ENCODE data around the gene KRT1. TPM values are rescaled to one million over a fixed set of nuclear protein-coding genes. Genes with fewer than 3 reads are reported as not detected.
"Not testable (repeated sequence)": the region's sequence is repeated elsewhere in the genome, so short reads cannot be mapped to it uniquely, and the experiment has no call there.

KRT1 gene
- not detected in 2 replicates for total RNA-seq (2014; rRNA removed)
- not detected for polyA plus RNA-seq (2012)

DNA sequence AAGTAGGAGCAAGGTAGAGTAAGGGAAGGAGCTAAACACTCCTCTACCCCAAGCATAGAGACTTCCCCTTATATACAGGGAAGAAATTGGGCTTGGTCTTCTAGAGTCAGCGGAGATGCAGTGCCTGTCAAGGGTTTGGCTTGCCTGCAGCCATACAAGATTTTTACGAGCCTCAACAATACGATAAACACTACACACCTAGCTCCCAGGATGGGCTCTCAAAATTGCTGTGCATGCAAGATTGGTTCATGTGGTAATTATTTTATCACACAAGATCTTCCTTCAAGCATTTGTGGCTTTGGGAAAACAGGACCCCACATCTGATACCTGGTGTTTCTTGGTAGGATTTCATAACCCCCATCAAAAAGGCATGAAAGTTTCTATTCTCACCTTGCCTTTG, at the start of gene KRT1:
KRT1 (minus strand) TSS at position 45 of the 400 bp plus-strand sequence. CDS start 59 bp downstream, outside the sequence.
- no peak for DNase-seq (ENCODE audit: low read depth)

DNA sequence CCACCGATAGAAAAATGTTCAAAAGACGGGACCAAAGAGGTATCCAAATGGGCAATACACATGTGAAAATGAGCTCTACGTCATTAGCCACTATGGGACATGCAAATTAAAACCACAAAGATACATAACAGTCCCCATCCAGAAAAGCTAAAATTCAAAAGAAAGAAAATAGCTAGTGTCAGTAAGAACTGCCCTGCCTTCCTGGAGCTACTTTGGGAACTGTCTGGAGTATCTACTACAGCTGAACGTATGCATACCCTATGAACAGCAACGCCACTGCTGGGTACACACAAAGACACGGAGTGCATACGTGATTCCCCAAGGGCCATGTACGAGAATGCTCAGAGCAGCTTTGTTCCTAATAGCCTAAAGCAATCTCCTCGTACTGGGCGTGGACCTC, 48.9 kb upstream of the KRT1 start:
- DNase-seq (ENCODE audit: low read depth), result no peak

DNA sequence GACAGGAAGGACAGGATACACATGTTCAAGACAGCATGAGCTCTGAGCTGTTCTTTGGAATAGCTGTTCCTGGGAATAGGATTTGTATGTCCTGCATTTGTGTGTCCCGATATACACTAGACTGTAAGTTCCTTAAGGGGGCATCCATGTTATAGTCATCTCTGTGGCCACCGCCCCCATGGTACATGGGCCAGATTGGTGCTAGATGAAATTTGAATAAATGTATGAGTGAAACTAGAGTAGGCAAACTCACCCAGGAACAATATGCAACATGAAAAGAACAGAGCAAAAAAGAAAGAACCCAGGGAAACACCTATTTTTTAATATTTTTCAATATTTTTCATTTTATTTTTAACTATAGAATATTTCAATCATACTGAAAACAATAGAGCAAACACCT, 48.2 kb upstream of the KRT1 start:
- no peak for DNase-seq (ENCODE audit: low read depth)

DNA sequence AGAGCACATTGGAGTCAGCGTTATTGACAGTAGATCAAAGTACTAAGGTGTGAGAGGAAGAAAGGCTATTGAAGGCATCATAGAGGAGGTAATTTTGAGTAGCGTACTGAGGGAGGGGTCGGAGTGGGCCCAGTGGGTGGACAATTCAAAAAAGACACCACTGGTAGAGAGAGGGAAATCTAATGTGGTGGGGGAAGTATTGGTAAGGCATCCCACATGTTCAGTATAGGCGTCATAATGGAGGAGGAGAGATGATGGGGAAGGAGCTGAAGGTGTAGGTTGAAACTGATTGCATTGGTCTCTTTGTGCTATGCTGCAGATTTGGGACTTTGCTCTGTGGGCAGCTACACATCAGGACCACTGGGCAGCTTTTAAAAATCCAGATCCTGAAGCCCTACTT, 46.8 kb upstream of the KRT1 start:
- DNase-seq (ENCODE audit: low read depth), result no peak

DNA sequence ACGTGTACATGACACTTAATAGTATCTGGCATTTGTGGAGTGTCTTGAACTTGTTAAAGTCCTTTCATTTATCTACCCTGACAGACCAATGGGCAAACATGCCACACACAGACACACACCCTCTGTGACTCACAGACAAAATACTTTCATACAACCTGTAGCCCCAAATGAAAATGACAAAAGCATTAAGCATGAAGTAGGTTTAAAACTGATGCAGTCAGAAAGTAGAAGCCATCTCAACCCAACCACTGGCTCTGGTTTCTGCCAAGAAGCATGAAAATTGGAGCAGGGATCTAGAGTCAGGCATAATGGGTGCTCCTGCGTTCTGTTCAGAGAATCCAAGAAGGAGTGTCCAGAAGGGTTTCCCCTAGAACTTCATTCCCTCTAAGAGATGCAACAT, 46.2 kb upstream of the KRT1 start:
- DNase-seq (ENCODE audit: low read depth), result no peak

DNA sequence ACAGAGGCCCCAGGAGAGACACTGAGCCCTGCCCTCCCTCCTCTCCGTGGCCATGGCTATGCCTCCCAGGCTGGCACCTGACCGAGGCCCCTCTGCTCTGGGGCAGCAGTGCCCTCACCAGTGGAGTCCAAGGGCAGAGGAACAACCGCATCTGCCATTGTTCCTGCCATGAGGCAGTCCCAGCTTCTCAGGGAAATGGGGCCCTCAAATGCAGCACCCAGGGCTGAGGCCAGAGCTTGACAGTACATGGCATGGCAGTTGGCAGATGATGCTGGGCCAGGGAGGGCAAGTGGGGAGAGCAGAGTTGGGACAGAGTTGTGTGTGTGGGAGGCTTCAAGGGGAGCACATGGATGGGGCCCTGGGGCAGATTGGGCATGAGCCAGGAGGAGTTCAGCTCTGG, 44.2 kb upstream of the KRT1 start:
- DNase-seq (ENCODE audit: low read depth), result no peak

DNA sequence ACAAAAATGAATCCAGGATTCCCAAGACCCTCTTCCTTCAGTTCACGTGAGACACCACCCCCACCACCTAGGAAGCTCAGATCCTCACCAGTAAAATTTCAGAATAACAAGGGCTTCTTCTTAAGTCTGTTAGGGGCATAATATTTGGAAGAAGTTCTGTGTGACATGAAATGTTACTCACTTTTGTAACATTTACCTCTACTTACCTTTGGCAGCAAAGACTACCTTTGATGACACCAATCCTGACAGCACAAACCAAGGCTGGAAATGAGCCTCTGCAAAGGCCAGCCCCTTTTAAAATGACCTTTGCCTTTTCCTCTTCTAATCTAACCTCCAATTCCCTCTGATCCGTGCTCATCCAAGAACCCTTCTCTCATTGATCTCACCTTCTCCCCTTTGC, 42.5 kb upstream of the KRT1 start:
- DNase-seq (ENCODE audit: low read depth), result no peak

DNA sequence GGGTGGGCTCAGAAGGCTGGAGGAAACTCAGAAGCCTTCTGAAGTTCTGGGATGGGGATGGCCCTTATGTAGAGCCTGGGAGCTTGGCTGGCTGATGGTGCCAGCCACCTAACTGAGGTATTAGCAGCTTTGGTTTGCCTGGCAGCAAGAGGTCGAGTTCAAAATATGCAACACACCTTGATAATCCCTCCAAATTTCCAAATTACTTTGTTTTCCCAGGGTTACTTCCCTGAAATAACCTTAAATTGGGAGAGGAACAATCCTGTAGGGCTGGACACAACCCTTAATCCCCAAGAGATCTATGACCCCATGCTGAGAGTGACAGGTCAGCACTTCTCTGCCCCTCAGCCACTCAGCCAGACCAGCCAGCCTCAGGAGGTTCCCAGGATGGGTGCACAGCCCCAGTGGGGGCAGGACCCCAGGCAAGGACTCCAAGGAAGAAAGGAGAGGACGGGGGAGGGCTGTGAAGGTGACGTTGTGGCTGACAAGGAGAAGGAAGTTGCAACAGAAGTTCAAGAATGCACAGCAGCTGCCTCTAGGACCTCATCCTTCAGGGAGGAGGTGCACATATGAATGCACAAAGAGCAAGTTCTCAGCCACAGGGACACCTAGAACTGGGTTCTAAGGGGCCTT, 41.7 kb upstream of the KRT1 start:
- no peak for DNase-seq (ENCODE audit: low read depth)

DNA sequence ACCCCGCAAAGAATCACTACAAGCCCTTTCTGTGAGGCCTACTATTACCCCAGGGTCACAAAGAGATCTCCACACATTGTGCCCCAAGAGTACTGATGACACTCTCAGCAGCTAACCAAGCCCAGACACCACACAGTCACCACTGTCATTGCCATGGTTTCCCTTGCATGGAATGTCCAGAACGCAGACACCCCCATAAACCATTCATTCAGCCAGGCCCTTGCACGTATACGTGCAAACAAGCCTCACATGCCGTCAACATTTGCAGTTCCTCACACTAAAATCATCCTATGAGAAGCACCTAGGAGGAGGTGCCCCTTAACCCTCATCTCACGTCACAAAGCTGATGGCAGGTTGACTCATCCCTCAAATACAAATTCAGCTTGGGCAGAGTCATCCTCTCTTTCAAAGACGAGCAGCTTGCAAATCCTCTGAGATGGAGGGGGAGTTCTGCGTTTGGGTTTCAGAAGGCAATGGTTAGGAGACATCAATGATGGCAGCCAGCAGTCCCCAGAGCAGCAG, 40.2 kb upstream of the KRT1 start:
- DNase-seq (ENCODE audit: low read depth), result no peak

DNA sequence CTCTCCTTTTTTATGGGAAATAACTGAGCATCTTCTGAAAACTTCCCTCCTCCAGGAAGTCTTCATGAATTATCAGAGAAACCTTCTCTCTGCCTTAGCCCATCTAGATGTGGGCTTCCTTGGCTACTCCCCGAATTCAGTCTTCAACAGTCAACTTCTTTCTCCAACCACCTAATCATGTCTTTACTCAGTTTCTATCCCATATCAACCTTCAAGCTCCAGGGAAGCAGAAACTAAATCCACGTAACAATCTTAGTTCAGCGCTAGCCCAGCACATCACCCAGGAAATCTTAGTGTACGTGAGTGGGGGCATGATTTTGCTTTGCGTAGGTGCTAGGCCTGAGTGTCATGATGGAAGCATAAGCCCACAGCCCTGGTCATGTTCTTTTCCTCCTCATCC, 35.9 kb upstream of the KRT1 start:
- DNase-seq (ENCODE audit: low read depth), result no peak

DNA sequence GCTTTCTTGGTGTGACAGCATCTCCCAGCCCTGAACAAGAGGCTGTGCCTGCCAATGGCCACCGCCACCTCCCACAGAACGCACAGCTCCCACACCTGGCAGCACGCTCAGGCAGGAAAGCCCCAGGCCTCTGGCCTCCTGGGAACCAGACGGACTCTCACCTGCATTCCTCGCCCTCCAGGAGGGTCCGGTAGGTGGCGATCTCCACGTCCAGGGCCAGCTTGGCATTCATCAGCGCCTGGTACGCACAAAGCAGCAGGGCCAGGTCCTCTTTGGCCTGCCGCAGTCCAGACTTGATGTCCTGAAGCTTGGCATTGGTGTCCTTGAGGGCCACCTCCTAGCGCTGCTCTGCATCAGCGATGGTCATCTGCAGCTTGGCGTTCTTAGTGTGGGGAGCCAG, 35.2 kb upstream of the KRT1 start:
- DNase-seq (ENCODE audit: low read depth), result no peak

DNA sequence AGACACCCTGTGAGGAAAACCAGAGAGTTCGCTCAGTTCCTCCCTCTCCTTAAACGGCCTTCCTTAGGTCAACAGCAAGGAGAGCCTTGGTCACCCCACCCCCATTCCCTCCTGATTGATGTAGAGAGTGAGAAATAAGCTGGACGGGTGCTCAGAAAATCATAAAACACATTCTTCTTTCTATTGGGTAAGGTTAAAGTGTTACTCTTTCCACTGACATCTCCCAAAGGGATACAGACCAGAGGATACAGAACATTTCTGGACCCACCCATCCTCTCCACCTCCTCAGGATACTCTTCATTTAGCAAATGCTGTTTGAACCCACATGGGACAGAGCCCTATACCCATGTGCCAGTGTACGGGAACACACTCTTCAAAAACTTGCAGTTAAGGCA, 34.7 kb upstream of the KRT1 start:
- DNase-seq (ENCODE audit: low read depth), result no peak

DNA sequence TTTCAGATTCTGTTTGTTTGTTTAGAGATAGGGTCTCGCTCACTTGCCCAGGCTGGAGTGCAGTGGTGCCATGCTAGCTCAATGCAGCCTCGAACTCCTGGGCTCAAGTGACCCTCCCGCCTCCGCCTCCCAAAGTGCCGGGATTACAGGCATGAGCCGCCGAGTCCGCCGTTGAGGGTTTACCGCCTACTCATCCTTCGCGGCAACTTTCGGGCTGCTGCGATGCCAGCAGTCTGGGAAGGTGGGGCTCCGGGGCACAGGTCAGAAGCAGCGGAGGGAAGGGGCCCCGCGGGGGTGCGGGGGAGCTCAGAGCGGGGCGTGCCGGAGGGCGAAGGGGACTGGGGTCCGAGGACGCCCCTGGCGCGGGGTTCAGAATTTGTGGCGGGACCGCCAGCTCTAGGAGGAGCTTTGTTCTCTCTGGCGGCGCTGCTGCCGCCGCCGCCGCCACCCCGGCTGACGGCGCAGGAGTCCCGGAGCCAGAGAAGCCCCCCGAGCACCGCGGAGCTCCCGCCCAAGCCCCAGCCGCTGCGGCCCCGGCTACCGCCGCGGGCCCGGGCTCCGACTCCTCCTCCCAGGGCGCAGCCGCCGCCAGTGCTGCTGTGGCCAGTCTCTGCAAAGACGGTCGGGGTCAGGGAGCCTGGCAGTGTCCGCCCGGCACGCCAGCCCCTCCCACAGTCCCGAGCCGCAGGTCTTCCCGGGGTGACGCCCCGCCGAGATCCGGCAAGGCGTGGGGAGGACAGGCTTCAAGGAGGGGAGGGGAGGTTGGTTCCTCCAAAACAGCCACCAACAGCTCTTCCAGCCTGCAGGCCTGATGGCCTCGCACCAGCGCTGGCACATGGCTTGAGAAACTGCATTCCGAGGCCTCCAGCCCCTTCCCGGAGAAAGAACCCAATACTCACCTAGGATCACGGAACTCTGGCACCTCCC, 34.0 kb upstream of the KRT1 start:
- DNase-seq (ENCODE audit: low read depth), result no peak

DNA sequence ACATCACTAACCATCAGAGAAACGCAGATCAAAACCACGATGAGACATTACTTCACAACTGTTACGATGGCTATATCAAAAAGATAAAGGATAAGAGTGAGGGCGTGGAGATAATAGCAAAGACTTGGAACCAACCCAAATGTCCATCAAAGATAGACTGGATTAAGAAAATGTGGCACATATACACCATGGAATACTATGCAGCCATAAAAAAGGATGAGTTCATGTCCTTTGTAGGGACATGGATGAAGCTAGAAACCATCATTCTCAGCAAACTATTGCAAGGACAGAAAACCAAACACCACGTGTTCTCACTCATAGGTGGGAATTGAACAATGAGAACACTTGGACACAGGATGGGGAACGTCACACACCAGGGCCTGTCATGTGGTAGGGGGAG, 31.9 kb upstream of the KRT1 start:
- not testable (repeated sequence) for DNase-seq (ENCODE audit: low read depth)

DNA sequence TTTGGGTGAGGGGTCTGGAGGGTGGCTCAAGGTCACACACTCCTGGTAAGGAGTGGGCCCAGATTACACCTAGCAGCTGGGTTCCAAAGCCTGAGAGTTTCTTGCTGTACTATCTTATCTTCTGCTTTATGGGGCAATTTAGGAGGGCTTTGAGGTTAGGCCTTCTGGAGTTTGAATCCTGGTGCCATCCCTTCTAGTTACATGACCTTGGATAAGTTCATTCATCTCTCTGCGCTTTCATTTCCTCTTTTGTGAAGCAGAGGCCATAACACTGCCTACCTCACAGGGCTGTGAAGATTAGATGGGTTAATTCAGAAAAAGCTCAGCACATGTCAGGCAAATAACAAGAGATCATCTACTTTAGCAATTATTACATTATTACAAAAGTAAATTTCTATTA, 30.5 kb upstream of the KRT1 start:
- DNase-seq (ENCODE audit: low read depth), result no peak

DNA sequence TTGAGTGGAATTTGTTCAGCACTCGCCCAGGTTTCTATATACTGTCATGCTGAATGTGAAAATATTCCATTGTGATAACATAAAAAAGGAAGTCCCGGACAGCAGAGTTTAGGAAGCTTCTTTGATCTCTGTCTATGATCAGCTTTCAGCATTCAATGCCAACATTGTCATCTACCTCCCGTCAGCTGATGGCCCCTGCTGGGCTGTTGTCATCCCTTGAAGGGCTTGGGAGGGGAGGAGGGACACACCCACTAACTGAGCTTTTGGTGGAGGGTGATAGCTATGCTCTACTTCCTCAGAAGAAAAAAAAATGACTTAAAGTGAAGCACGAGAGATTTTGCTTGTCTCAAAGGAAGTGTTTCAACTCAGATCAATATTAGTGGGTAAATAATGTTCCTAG, 27.8 kb upstream of the KRT1 start:
- no peak for DNase-seq (ENCODE audit: low read depth)

DNA sequence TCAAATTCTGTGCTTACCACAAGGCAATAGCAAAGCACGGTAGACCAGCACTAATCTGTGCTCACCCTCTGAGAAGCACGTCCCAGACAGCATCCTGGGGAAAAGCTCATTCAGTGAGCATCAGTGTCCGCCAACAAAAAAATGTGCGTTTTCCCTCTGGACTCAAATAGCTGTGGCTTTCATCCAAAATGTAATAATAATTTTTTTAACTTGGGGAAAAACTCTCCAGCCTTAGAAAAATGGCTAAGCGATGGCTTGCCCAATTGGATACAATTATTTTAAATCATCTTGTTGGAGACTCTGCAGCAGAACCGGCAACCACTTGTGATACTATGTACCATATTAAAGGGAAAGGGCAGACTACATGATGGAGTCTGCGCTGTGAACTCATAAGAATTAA, 24.3 kb upstream of the KRT1 start:
- DNase-seq (ENCODE audit: low read depth), result no peak

DNA sequence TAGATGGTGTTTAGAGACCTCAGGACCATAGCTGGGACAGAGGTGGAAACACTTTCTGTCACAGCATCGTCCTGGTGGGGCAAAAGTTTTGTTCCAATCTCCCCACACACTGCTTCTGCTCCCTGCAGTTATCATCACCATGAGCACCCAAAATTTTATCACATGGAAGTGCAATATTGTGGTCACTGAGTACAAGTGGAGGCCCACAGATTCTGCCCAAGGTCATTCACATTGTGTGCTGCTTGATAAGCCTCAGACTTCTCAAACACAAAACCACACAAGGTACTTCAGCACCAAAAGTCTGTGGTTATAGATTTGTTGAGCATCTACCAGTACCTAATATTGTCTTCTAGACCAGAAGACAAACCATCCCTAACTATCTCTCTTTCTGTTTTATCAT, 23.7 kb upstream of the KRT1 start:
- DNase-seq (ENCODE audit: low read depth), result no peak

DNA sequence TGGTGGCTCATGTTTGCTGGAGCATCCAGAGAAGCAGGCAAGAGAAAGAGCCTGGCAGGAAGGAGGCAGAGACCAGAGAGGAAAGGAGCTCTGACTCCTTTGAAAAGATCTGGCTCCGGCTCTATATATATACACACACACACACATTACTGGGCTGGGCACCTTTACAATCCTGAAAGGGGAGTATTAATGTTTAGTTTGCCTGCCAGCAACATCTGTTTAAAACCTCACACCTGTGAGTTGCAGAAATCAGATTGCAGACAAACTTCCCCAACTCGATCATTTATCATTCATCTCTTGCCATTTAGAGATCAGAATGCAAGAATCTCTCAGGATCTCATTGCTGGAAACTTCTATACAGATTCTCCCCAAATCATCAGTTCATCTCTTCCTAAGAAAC, 23.2 kb upstream of the KRT1 start, which contains the start of gene KRT77:
KRT77 (minus strand) TSS at position 101 of the 400 bp plus-strand sequence; CDS start at position 11, 90 bp downstream.
- DNase-seq (ENCODE audit: low read depth), result no peak

DNA sequence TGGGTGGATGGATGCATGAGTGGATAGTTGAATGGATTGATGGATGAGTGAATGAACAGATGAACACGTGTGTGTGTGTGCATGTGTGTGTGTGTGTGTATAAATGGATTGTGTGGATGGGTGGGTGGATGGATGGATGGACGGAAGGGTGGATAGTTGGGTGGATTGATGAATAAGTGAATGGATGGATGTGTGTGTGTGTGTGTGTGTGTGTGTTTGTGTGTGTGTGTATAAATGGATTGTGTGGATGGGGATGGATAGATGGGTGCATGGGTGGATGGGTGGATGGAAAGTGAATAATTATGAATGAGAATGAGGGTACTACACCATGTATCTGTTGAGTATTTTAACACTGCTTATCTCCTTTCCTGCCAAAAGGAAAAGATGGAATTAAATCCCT, 22.1 kb upstream of the KRT1 start:
- no peak for DNase-seq (ENCODE audit: low read depth)

DNA sequence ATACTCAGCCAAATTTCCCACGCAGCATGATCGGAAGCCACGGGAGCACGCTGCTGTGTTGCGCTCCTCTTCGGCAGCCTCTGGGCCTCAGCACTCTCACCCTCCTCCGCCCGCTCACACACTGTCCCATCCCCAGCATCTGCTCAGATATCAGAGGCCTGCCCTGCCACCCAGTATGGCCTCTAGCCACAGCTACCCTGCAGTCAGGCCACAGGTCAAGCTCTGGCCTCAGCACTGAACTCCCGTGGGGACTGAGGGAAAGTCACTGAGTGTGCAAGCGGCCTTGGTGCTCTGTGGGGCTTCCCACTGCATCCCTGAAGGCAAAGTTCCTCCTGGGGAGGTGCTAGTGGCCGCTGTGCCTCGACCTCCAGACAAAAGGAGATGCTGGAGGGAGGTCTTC, 21.1 kb upstream of the KRT1 start:
- no peak for DNase-seq (ENCODE audit: low read depth)

DNA sequence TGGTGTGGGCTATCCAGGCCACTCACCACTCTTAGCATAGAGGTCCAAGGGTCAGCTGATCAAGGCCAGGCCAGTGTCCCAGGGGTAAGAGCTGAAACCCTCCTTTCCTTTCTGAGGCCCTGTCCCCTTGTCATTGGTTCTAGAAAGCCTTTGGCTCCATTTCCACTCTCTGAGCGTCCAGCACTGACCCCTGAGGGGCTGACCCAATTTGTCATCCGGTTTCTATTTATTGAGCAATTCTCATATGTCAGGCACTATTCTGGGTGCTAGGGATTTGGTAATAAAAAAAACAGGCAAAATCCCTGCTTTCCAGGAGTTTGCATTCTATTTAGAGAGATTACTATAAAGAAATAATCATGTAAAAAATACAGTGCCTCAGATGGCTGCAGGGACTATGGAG, 19.8 kb upstream of the KRT1 start:
- no peak for DNase-seq (ENCODE audit: low read depth)

DNA sequence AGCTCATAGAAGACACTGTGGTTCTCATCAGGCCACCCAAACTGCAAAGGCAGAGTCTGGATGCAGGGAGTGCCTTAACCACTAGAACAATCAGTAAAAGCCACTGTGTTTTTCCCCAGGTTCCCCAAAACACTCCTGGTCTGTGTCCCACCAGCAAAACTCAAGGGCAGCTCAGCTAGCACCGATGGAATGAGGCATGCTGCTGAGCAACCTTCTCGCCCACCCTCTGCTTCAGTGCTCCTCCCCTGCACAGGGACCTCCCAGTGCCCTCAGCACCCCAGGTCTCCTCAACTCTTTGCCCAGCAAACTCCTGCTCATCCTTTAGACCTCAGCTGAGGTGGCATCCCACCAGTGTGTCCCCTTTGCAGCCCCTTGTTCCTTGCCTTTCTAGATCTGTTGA, 19.2 kb upstream of the KRT1 start:
- DNase-seq (ENCODE audit: low read depth), result no peak

Measured in LHCN-M2 (cell line).